A549 (cell line): ENCODE results near the gene GABPB1.

Source experiments
- CHD4 ChIP-seq: fragments of 200-600 bp; sonication (generic); IDR thresholded peaks from 2 replicates; pipeline ENCODE4 v1.6.1; 2016; ENCODE audit warnings: antibody characterized with exemption, mild to moderate bottlenecking, borderline replicate concordance
- CTCF ChIP-seq: fragments of >200 bp; sonication (Bioruptor Twin); formaldehyde crosslinking; IDR thresholded peaks from 3 replicates; pipeline ENCODE4 v1.5.1; 2016
- FOSB ChIP-seq: fragments of 250-450 bp; sonication (Bioruptor Pico); IDR thresholded peaks from 2 replicates; pipeline ENCODE4 v1.5.0; 2020; ENCODE audit warnings: mild to moderate bottlenecking, moderate library complexity
- KDM1A ChIP-seq: fragments of 200-600 bp; sonication (generic); IDR thresholded peaks from 2 replicates; pipeline ENCODE4 v1.6.1; 2016; ENCODE audit warnings: low read depth, mild to moderate bottlenecking
- MAX ChIP-seq: IDR thresholded peaks from 2 replicates; pipeline ENCODE4 v1.6.1; 2012
- POLR2A ChIP-seq: IDR thresholded peaks from 2 replicates; pipeline ENCODE4 v1.6.1; 2012; ENCODE audit warnings: mild to moderate bottlenecking, low read length
- REST ChIP-seq: fragments of 200-600 bp; sonication (generic); IDR thresholded peaks from 2 replicates; pipeline ENCODE4 v1.6.1; 2016; ENCODE audit warnings: antibody characterized with exemption, mild to moderate bottlenecking, moderate library complexity
- RFX5 ChIP-seq: fragments of 450-650 bp; IDR thresholded peaks from 2 replicates; pipeline ENCODE4 v1.7.1; 2014; ENCODE audit warnings: antibody characterized with exemption, mild to moderate bottlenecking, moderate library complexity
- RNF2 ChIP-seq: fragments of 200-600 bp; sonication (generic); IDR thresholded peaks from 2 replicates; pipeline ENCODE4 v1.6.1; 2016; ENCODE audit warnings: low read depth, mild to moderate bottlenecking, antibody characterized with exemption, moderate library complexity, borderline replicate concordance
- TP53 ChIP-seq: fragments of 250-450 bp; sonication (Bioruptor Pico); IDR thresholded peaks from 2 replicates; pipeline ENCODE4 v1.5.0; 2021; ENCODE audit warnings: mild to moderate bottlenecking, moderate library complexity

GRCh38 chr15:50353251-50353974 is 1.6 kb downstream of the GABPB1 start:
- no peak for TF ChIP-seq CTCF
- no peak for TF ChIP-seq POLR2A
- no peak for TF ChIP-seq CHD4
- TF ChIP-seq KDM1A = no peak
- no peak for TF ChIP-seq RFX5
- no peak for TF ChIP-seq TP53 (CRISPR knock-in tag)
- peak; percentile 9; the same call in 1 of the 2 replicates for TF ChIP-seq REST
- TF ChIP-seq RNF2 = no peak
- TF ChIP-seq FOSB = peak; percentile 26; the same call in 1 of the 2 replicates
- TF ChIP-seq MAX = no peak
